Transverse colon (tissue), 4 donors: ENCODE results near the gene TREH.

Experiments used
- POLR2AphosphoS5 ChIP-seq, 3 donors: sonication (generic); formaldehyde crosslinking; IDR thresholded peaks; one replicate each; pipeline ENCODE4 v1.6.1; 2016; ENCODE audit warnings: antibody characterized with exemption in 3 of 3
- TF ChIP-seq, protein P1 (sequence below), 5 experiments: fragments of 200-600 bp in 3 of 5; fragments of 450-650 bp in 2 of 5; sonication (generic) in 3 of 5; IDR thresholded peaks; 1 replicate in 2 of 5; 2 replicates in 3 of 5; pipeline ENCODE4 v1.5.1; 2016 to 2017; ENCODE audit warnings: antibody characterized with exemption in 5 of 5, inconsistent platforms in 3 of 5, mild to moderate bottlenecking in 2 of 5, moderate library complexity in 1 of 5

DNA sequence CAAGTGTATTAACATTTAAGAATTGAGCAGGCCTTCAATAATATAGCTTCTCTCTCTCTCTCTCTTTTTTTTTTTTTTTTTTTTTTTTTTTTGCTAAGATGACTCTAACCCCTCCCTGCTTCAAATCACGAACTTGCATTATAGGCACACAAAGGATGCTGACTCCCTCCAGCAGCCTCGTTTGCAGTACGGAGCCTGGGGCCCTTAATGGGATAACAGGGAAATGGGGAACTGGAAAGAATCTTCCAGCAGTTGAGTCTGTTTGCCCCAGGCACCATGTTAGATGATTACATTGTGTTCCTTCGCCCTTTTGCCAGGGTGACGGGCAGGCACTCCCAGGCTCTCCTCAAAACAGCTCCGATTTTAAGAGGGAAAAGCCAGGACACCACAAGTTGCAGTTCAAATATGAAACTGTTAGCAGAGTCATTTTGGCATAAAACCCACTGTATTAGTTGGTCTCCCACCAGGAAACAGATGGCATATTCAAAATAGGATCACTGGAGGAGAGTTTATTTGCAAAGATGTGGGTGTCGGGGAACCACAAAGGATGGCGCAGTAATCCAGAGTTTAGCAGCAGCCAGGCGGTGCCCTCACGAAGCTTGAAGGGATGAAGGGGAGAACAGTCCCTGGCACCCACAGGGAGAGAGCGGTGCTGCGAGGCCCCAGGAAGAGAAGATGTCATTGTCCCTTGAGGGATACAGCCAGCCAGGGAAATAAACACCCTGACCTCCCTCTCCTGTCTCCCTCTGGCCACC, 26.5 kb upstream of the TREH start:
- TF ChIP-seq, protein P1, sequence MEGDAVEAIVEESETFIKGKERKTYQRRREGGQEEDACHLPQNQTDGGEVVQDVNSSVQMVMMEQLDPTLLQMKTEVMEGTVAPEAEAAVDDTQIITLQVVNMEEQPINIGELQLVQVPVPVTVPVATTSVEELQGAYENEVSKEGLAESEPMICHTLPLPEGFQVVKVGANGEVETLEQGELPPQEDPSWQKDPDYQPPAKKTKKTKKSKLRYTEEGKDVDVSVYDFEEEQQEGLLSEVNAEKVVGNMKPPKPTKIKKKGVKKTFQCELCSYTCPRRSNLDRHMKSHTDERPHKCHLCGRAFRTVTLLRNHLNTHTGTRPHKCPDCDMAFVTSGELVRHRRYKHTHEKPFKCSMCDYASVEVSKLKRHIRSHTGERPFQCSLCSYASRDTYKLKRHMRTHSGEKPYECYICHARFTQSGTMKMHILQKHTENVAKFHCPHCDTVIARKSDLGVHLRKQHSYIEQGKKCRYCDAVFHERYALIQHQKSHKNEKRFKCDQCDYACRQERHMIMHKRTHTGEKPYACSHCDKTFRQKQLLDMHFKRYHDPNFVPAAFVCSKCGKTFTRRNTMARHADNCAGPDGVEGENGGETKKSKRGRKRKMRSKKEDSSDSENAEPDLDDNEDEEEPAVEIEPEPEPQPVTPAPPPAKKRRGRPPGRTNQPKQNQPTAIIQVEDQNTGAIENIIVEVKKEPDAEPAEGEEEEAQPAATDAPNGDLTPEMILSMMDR (IDR thresholded peaks at IDR 0.05): no peak
- TF ChIP-seq POLR2AphosphoS5 (IDR thresholded peaks at IDR 0.05): no peak
